Lower leg skin (tissue), 4 donors: Measurements from ENCODE around the gene FGGY. TPM values are rescaled to one million over a fixed set of nuclear protein-coding genes. Genes with fewer than 3 reads are reported as not detected.

Experiments used
- DNase-seq, 2 donors: peaks; one replicate each; pipeline ENCODE4 v3.0.0-alpha.2; 2019; ENCODE audit warnings: low spot score in 2 of 2
- H3K4me3 ChIP-seq: fragments of 200-600 bp; sonication (generic); 2 replicates; pipeline ENCODE4 v1.5.1; 2017; ENCODE audit warnings: mild to moderate bottlenecking, low read depth; ENCODE audit not compliant: poor library complexity, severe bottlenecking
- CTCF ChIP-seq, 3 donors: fragments of 450-650 bp; IDR thresholded peaks; one replicate each; pipeline ENCODE4 v1.5.1; 2016; ENCODE audit warnings: antibody characterized with exemption in 3 of 3, mild to moderate bottlenecking in 3 of 3, moderate library complexity in 2 of 3
- POLR2A ChIP-seq, 2 donors: fragments of 450-650 bp; IDR thresholded peaks; one replicate each; pipeline ENCODE4 v1.6.1; 2016 to 2017; ENCODE audit warnings: antibody characterized with exemption in 2 of 2, mild to moderate bottlenecking in 1 of 2, moderate library complexity in 1 of 2
- WGBS, 2 donors: methylation state at CpG; one replicate each; pipeline ENCODE4 v1.1.5; 2018; 5-methylcytosine and 5-hydroxymethylcytosine counted together
- intact Hi-C: fragments of 100-400 bp; cut with DNase I; formaldehyde crosslinking; loops from one replicate; pipeline ENCODE4 v1.15.0; 2023; ENCODE audit warnings: low total_unique reads
- total RNA-seq, 4 donors: library from RNA; depleted of rRNA; stranded (reverse); fragments of >200 nt; gene quantifications; one replicate each; pipeline ENCODE4 v1.1.0, GENCODE V29; 2016

Gene FGGY
- total RNA-seq, 4 donors from 2014 or later = 10.0 to 29.5 (median 17.5) TPM

- no peak for TF ChIP-seq CTCF (IDR thresholded peaks at IDR 0.05)
- no peak for TF ChIP-seq POLR2A (IDR thresholded peaks at IDR 0.05)
- intact Hi-C loops = no loop called here
- H3K4me3 ChIP-seq = no peak overlapping the region
- WGBS, 2 donors = 90 to 98% methylated on average over 2 of the region's 2 CpGs
- no peak for DNase-seq
Observed at GRCh38 chr1:59592924-59593323, 296.0 kb downstream of the FGGY start.

GRCh38 chr1:59593798-59594790 lies 297.2 kb downstream of the FGGY start:
- no peak overlapping the region for H3K4me3 ChIP-seq
- WGBS, 2 donors = 79 to 92% methylated on average over 5 of the region's 5 CpGs
- no peak for DNase-seq
- intact Hi-C loops = no loop called here
- TF ChIP-seq CTCF (IDR thresholded peaks at IDR 0.05) = no peak
- no peak for TF ChIP-seq POLR2A (IDR thresholded peaks at IDR 0.05)

- WGBS, 2 donors = 34 to 39% methylated on average over 3 of the region's 3 CpGs
- DNase-seq = no peak
- no peak overlapping the region for H3K4me3 ChIP-seq
- intact Hi-C loops = no loop called here
- TF ChIP-seq CTCF (IDR thresholded peaks at IDR 0.05) = no peak
- TF ChIP-seq POLR2A (IDR thresholded peaks at IDR 0.05) = no peak
Observed at GRCh38 chr1:59595774-59596173, 298.9 kb downstream of the FGGY start.

- H3K4me3 ChIP-seq = no peak overlapping the region
- intact Hi-C loops = no loop called here
- DNase-seq = no peak
- 45 to 51% methylated on average over 3 of the region's 3 CpGs for WGBS, 2 donors
- no peak for TF ChIP-seq CTCF (IDR thresholded peaks at IDR 0.05)
- no peak for TF ChIP-seq POLR2A (IDR thresholded peaks at IDR 0.05)
Observed at GRCh38 chr1:59596432-59596831, 299.5 kb downstream of the FGGY start.

GRCh38 chr1:59596956-59597355 lies 300.1 kb downstream of the FGGY start:
- TF ChIP-seq POLR2A (IDR thresholded peaks at IDR 0.05) = no peak
- TF ChIP-seq CTCF (IDR thresholded peaks at IDR 0.05) = no peak
- no peak overlapping the region for H3K4me3 ChIP-seq
- intact Hi-C loops = no loop called here
- DNase-seq = no peak
- WGBS, 2 donors = 85 to 86% methylated on average over 1 of the region's 1 CpG
